Naive thymus-derived CD4-positive, alpha-beta T cell (primary cell): Measurements from ENCODE around the gene ADNP2. TPM values are rescaled to one million over a fixed set of nuclear protein-coding genes. Genes with fewer than 3 reads are reported as not detected.

Source experiments
- ATAC-seq: fragments of 150-1000 bp; cut with Tn5 transposase; 2 replicates; pipeline ENCODE4 v1.10.0; 2021; ENCODE audit warnings: mild to moderate bottlenecking, moderate library complexity
- CTCF ChIA-PET: fragments of 350-600 bp; sonication (Branson Sonifier 250); formaldehyde crosslinking; loops from one replicate; lab custom pipeline; 2021; ENCODE audit warnings: antibody characterized with exemption; lab: Charles Lee
- POLR2A ChIA-PET: fragments of 350-600 bp; sonication (Branson Sonifier 250); formaldehyde crosslinking; loops from one replicate; lab custom pipeline; 2021; ENCODE audit warnings: antibody characterized with exemption, inconsistent platforms; lab: Charles Lee
- DNase-seq, 9 donors: peaks; one replicate each; pipeline versions ENCODE4 v3.0.0 to v3.0.0-alpha.2; 2020 to 2022; ENCODE audit warnings: mixed read lengths in 1 of 9
- H3K27ac ChIP-seq: one replicate; pipeline ENCODE4 v1.7.0; 2013; ENCODE audit warnings: mild to moderate bottlenecking, low read depth, low read length, moderate library complexity
- H3K27me3 ChIP-seq, 2 donors: one replicate each; pipeline ENCODE4 v1.7.0; 2013; ENCODE audit warnings: low read length in 2 of 2, mild to moderate bottlenecking in 2 of 2, moderate library complexity in 2 of 2; ENCODE audit not compliant: control insufficient read depth in 2 of 2, insufficient read depth in 2 of 2
- H3K36me3 ChIP-seq, 3 experiments: 1 replicate in 2 of 3; 2 replicates in 1 of 3; pipeline ENCODE4 v1.7.0; 2013; ENCODE audit warnings: low read length in 3 of 3, mild to moderate bottlenecking in 3 of 3, moderate library complexity in 1 of 3; ENCODE audit not compliant: insufficient read depth in 3 of 3, control insufficient read depth in 2 of 3
- H3K4me1 ChIP-seq, 2 donors: one replicate each; pipeline ENCODE4 v1.7.0; 2013; ENCODE audit warnings: low read length in 2 of 2, mild to moderate bottlenecking in 2 of 2, moderate library complexity in 1 of 2; ENCODE audit not compliant: control insufficient read depth in 2 of 2, insufficient read depth in 2 of 2
- H3K4me3 ChIP-seq: 2 replicates; pipeline ENCODE4 v1.7.0; 2013; ENCODE audit warnings: mild to moderate bottlenecking, low read length
- H3K9me3 ChIP-seq, 3 experiments: 1 replicate in 2 of 3; 2 replicates in 1 of 3; pipeline ENCODE4 v1.7.0; 2013; ENCODE audit warnings: low read length in 3 of 3; ENCODE audit not compliant: control insufficient read depth in 2 of 3
- H3K27ac Mint-ChIP-seq, 9 donors: one replicate each; pipeline ENCODE4 v1.8.0; 2020 to 2022; ENCODE audit warnings: mixed read lengths in 9 of 9, mild to moderate bottlenecking in 8 of 9, moderate library complexity in 5 of 9, inconsistent platforms in 2 of 9
- H3K27me3 Mint-ChIP-seq, 5 donors: one replicate each; pipeline ENCODE4 v1.8.0; 2021 to 2022; ENCODE audit warnings: mixed read lengths in 5 of 5, mild to moderate bottlenecking in 1 of 5
- H3K36me3 Mint-ChIP-seq, 5 donors: one replicate each; pipeline ENCODE4 v1.8.0; 2020 to 2022; ENCODE audit warnings: mixed read lengths in 5 of 5, mild to moderate bottlenecking in 3 of 5, inconsistent platforms in 1 of 5
- H3K4me1 Mint-ChIP-seq, 7 donors: one replicate each; pipeline ENCODE4 v1.8.0; 2020 to 2022; ENCODE audit warnings: mixed read lengths in 7 of 7, mild to moderate bottlenecking in 3 of 7, inconsistent platforms in 1 of 7
- H3K4me3 Mint-ChIP-seq, 10 donors: one replicate each; pipeline ENCODE4 v1.8.0; 2020 to 2022; ENCODE audit warnings: mild to moderate bottlenecking in 10 of 10, mixed read lengths in 10 of 10, moderate library complexity in 6 of 10, inconsistent platforms in 2 of 10
- H3K9me3 Mint-ChIP-seq, 11 donors: one replicate each; pipeline ENCODE4 v1.8.0; 2020 to 2022; ENCODE audit warnings: mixed read lengths in 11 of 11, mild to moderate bottlenecking in 4 of 11, inconsistent platforms in 1 of 11, moderate library complexity in 1 of 11
- intact Hi-C, 2 donors: fragments of 100-400 bp; cut with micrococcal nuclease; formaldehyde crosslinking; loops; one replicate each; pipeline ENCODE4 v1.15.1; 2023
- polyA plus RNA-seq, 2 donors: library from polyadenylated mRNA; unstranded; fragments of 300-500 nt; fragmentation: Illumina TruSeq; gene quantifications; one replicate each; pipeline ENCODE4 v1.2.3, GENCODE V29; 2021
- total RNA-seq, 6 experiments: library from RNA in 5 of 6; stranded (reverse) in 5 of 6; gene quantifications; 1 replicate in 5 of 6; 2 replicates in 1 of 6; pipeline ENCODE4 v1.2.3 and lab custom pipeline; 2021 to 2026

The ADNP2 gene
- total RNA-seq (10 to 100 TPM; 18.4 to 41.4 (median 25.3) TPM), polyA plus RNA-seq (10 to 100 TPM; 10.3 to 10.7 TPM), total RNA-seq (lab: John Stamatoyannopoulos, UW) (93.7 reads per million, percentile 83 among the genes with 10 or more reads in this experiment)

GRCh38 chr18:80108739-80109675, at the start of gene ADNP2:
Gene ADNP2 (plus strand): TSS chr18:80109262. CDS start chr18:80117543, 8,281 bp downstream.
- no peaks in the 10 kb centered on the region for H3K9me3 ChIP-seq
- Mint-ChIP-seq H3K9me3 (peaks cover 0 to 1% (median 0%) of the 10 kb centered on the region in 11 donors), H3K27me3 (peaks cover 0 to 3% (median 0%) of the 10 kb centered on the region in 5 donors), H3K4me3 (peak within 1 kb of the TSS; percentile 72 to 90 (median 86)), H3K27ac (peak within 1 kb of the TSS; percentile 59 to 97 (median 93)), H3K36me3 (peaks cover 0 to 11% (median 6%) of the 10 kb centered on the region in 5 donors), H3K4me1 (peaks cover 23 to 58% (median 44%) of the 10 kb centered on the region in 7 donors)
- intact Hi-C loops: loop anchor here (1.0 to 10.0 kb wide), 13 partner anchors 24 to 1042 kb away; partner anchors contain the start of genes CTDP1 (in 2 of the 2), RBFA (in 2 of the 2), SLC66A2 (in 2 of the 2) and ATP9B (in 1 of the 2)
- peak within 1 kb of the TSS; percentile 85 for H3K27ac ChIP-seq
- POLR2A ChIA-PET: interaction anchor here (0.9 to 2.3 kb wide), 2 partner anchors 75 to 428 kb away, joined by 3 to 9 read pairs; partner anchors contain the start of gene RBFA
- H3K4me1 ChIP-seq: peaks cover 14 to 19% of the 10 kb centered on the region in 2 donors
- H3K36me3 ChIP-seq: no peaks in the 10 kb centered on the region
- DNase-seq: peak; percentile 72 to 93 (median 89)
- H3K4me3 ChIP-seq: peak within 1 kb of the TSS; percentile 69
- ATAC-seq: peak; percentile 89
- H3K27me3 ChIP-seq: no peaks in the 10 kb centered on the region
- CTCF ChIA-PET: no interaction called here

GRCh38 chr18:80059945-80060344, 49.1 kb upstream of the ADNP2 start:
- DNase-seq (no peak), ATAC-seq (no peak)
- Histone ChIP-seq H3K36me3 (no peaks in the 10 kb centered on the region), H3K27ac (no peak overlapping the region), H3K4me3 (no peak overlapping the region), H3K9me3 (peaks cover 0 to 27% (median 0%) of the 10 kb centered on the region in 3 experiments), H3K27me3 (no peaks in the 10 kb centered on the region), H3K4me1 (no peaks in the 10 kb centered on the region)
- Mint-ChIP-seq H3K27ac (no peak overlapping the region), H3K4me1 (no peaks in the 10 kb centered on the region), H3K27me3 (no peaks in the 10 kb centered on the region), H3K9me3 (peaks cover 0 to 81% (median 28%) of the 10 kb centered on the region in 11 donors), H3K4me3 (no peak overlapping the region), H3K36me3 (peaks cover 0 to 19% (median 4%) of the 10 kb centered on the region in 5 donors)
- ChIA-PET POLR2A (no interaction called here), CTCF (no interaction called here)
- intact Hi-C loops: no loop called here

- H3K9me3 Mint-ChIP-seq: peaks cover 0 to 28% (median 3%) of the 10 kb centered on the region in 11 donors
- Histone ChIP-seq H3K4me3 (no peak overlapping the region), H3K4me1 (no peaks in the 10 kb centered on the region), H3K9me3 (peaks cover 0 to 3% (median 0%) of the 10 kb centered on the region in 3 experiments), H3K27me3 (no peaks in the 10 kb centered on the region), H3K36me3 (no peaks in the 10 kb centered on the region), H3K27ac (no peak overlapping the region)
- H3K4me1 Mint-ChIP-seq: no peaks in the 10 kb centered on the region
- no peaks in the 10 kb centered on the region for H3K27me3 Mint-ChIP-seq
- ATAC-seq (no peak), DNase-seq (no peak)
- ChIA-PET CTCF (no interaction called here), POLR2A (no interaction called here)
- intact Hi-C loops: no loop called here
- H3K36me3 Mint-ChIP-seq: peaks cover 0 to 4% (median 0%) of the 10 kb centered on the region in 5 donors
- no peak overlapping the region for H3K4me3 Mint-ChIP-seq
- no peak overlapping the region for H3K27ac Mint-ChIP-seq
These were observed 43.4 kb upstream of the ADNP2 start for GRCh38 chr18:80065705-80066104.

- Mint-ChIP-seq H3K4me3 (no peak overlapping the region), H3K4me1 (no peaks in the 10 kb centered on the region), H3K9me3 (peaks cover 0 to 13% (median 0%) of the 10 kb centered on the region in 11 donors), H3K27ac (no peak overlapping the region), H3K36me3 (peaks cover 0 to 4% (median 0%) of the 10 kb centered on the region in 5 donors), H3K27me3 (no peaks in the 10 kb centered on the region)
- POLR2A ChIA-PET: no interaction called here
- intact Hi-C loops: no loop called here
- Histone ChIP-seq H3K36me3 (no peaks in the 10 kb centered on the region), H3K9me3 (peaks cover 0 to 2% (median 0%) of the 10 kb centered on the region in 3 experiments), H3K4me3 (no peak overlapping the region), H3K27ac (no peak overlapping the region), H3K4me1 (no peaks in the 10 kb centered on the region), H3K27me3 (no peaks in the 10 kb centered on the region)
- DNase-seq: no peak
- CTCF ChIA-PET: no interaction called here
- ATAC-seq: no peak
These were observed 41.7 kb upstream of the ADNP2 start for GRCh38 chr18:80067321-80067720.

GRCh38 chr18:80067897-80068296, 41.2 kb upstream of the ADNP2 start:
- ChIA-PET POLR2A (no interaction called here), CTCF (no interaction called here)
- Mint-ChIP-seq H3K27me3 (no peaks in the 10 kb centered on the region), H3K4me3 (no peak overlapping the region), H3K36me3 (peaks cover 0 to 4% (median 0%) of the 10 kb centered on the region in 5 donors), H3K9me3 (peaks cover 0 to 8% (median 0%) of the 10 kb centered on the region in 11 donors), H3K27ac (no peak overlapping the region), H3K4me1 (no peaks in the 10 kb centered on the region)
- no peak overlapping the region for H3K4me3 ChIP-seq
- no peaks in the 10 kb centered on the region for H3K9me3 ChIP-seq
- H3K36me3 ChIP-seq: no peaks in the 10 kb centered on the region
- no peak overlapping the region for H3K27ac ChIP-seq
- DNase-seq: no peak
- H3K27me3 ChIP-seq: no peaks in the 10 kb centered on the region
- no peak for ATAC-seq
- intact Hi-C loops: no loop called here
- H3K4me1 ChIP-seq: no peaks in the 10 kb centered on the region

- POLR2A ChIA-PET: no interaction called here
These were observed 40.3 kb upstream of the ADNP2 start for GRCh38 chr18:80068571-80069272.

More at GRCh38 chr18:80068571-80069272, 40.3 kb upstream of the ADNP2 start:
- Mint-ChIP-seq H3K27ac (no peak overlapping the region), H3K4me3 (no peak overlapping the region), H3K9me3 (peaks cover 0 to 5% (median 0%) of the 10 kb centered on the region in 11 donors), H3K36me3 (peaks cover 0 to under 1% (median 0%) of the 10 kb centered on the region in 5 donors), H3K4me1 (no peaks in the 10 kb centered on the region), H3K27me3 (no peaks in the 10 kb centered on the region)
- H3K27me3 ChIP-seq: no peaks in the 10 kb centered on the region
- H3K4me1 ChIP-seq: no peaks in the 10 kb centered on the region
- H3K36me3 ChIP-seq: no peaks in the 10 kb centered on the region
- H3K27ac ChIP-seq: no peak overlapping the region
- DNase-seq: no peak
- no peak overlapping the region for H3K4me3 ChIP-seq
- no peaks in the 10 kb centered on the region for H3K9me3 ChIP-seq
- no peak for ATAC-seq
- intact Hi-C loops: no loop called here
- CTCF ChIA-PET: no interaction called here
